Skeletal muscle cell (primary cell): ENCODE data around the gene ZNF717.
"Not testable (repeated sequence)": the region's sequence is repeated elsewhere in the genome, so short reads cannot be mapped to it uniquely, and the experiment has no call there.

Experiments
- DNase-seq: peaks from one replicate; pipeline ENCODE4 v3.0.0-alpha.2; 2010; ENCODE audit warnings: low read depth
- H3K4me3 ChIP-seq: 2 replicates; pipeline ENCODE4 v1.5.1; 2011; ENCODE audit warnings: low read depth, mild to moderate bottlenecking, control low read depth, low read length, moderate library complexity

The ZNF717 gene

GRCh38 chr3:75785081-75785755, at the start of gene ZNF717:
TSS of gene ZNF717 (minus strand) at chr3:75785549. CDS start at chr3:75783362, 2,187 bp downstream.
- H3K4me3 ChIP-seq: peak within 1 kb of the TSS; percentile 65
- peak; percentile 53 for DNase-seq

DNA sequence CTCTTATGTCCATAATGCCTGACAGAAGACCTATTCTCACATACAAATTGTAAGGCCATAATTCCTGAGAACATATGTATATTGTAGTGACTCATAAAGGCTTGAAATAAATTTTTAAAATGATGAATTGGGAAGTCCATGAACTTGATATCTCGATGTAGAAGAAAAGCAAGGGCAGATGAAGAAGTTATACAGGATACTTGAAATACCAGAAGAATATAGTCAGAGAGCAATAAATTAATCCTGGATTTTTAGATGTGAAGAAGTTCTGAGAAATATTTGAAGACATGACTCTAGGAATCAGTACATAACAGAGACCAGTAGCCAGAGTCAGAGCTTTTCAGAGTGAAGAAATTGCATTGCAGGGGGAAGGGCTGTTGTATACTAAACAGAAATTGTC, 45.7 kb upstream of the ZNF717 start:
- not testable (repeated sequence) for DNase-seq, H3K4me3 ChIP-seq

DNA sequence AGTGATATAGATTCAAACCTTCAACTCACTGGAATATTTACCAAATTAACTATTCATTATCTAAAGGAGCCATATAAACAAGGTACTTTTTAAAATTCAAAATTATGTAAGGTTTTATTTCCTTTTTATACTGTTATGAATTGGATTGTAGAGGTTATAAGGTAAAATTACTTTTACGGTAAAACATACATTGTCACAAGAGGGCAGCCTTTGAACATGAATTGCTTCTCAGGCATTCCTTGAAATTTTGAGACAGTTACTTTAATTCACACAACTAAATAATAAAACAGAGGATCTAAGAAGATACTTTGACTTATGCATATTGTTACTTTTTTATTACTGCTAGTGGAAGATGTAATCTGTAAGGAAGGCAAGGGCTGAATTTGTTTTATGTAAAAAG, 32.7 kb upstream of the ZNF717 start:
- DNase-seq: not testable (repeated sequence)

GRCh38 chr3:75816287-75817180, 31.2 kb upstream of the ZNF717 start:
- H3K4me3 ChIP-seq: not testable (repeated sequence)
- DNase-seq: peak; percentile 18

More for the DNA sequence above, 32.7 kb upstream of the ZNF717 start:
- H3K4me3 ChIP-seq: not testable (repeated sequence)

- H3K4me3 ChIP-seq: no peak overlapping the region
- DNase-seq: no peak
Measured at GRCh38 chr3:75814797-75815196, 29.4 kb upstream of the ZNF717 start.

DNA sequence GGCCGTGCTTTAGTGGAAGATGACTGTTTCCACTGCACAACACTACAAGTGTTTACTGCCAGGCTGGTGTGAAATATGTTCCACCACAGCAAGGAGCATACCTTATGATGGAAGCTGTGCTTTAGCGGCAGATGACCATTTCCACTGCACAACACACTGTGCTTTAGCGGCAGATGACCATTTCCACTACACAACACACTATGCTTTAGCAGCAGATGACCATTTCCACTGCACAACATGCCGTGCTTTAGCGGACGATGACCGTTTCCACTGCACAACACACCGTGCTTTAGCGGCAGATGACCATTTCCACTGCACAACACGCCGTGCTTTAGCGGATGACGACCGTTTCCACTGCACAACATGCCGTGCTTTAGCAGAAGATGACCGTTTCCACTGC, 2.8 kb downstream of the ZNF717 start:
- no peak for DNase-seq
- no peak overlapping the region for H3K4me3 ChIP-seq

DNA sequence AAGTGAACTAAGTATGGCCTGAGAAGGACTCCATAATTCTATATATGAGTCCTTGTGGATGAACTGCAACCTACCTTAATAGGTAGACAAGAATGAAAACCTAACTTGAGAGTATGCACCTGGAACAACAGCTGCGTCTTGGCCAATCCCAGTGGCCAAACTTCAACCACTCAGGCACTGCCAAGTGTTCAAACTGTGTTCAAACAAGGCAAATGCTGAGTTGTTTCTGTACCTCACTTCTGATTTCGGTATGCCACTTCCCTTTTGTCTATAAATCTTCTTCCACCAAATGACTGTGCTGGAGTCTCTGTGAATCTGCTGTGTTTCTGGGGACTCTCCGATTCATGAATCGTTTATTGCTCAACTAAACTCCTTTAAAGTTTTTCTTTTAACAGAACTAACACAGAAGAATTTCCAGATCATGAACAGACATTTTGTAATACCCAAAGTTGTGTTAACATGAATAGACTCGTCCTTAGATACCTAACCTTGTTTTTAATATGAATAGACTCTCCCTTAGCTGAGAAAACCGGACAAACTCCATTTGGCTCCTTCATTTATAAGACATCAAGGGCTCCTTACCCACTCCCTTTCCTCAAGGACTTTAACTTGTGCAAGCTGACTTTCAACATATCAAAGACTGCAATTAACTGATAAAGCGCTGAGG, 4.1 kb downstream of the ZNF717 start:
- H3K4me3 ChIP-seq: no peak overlapping the region

GRCh38 chr3:75777742-75778141, 7.6 kb downstream of the ZNF717 start:
- DNase-seq, H3K4me3 ChIP-seq: not testable (repeated sequence)

More for the DNA sequence above, 4.1 kb downstream of the ZNF717 start:
- DNase-seq: no peak

DNA sequence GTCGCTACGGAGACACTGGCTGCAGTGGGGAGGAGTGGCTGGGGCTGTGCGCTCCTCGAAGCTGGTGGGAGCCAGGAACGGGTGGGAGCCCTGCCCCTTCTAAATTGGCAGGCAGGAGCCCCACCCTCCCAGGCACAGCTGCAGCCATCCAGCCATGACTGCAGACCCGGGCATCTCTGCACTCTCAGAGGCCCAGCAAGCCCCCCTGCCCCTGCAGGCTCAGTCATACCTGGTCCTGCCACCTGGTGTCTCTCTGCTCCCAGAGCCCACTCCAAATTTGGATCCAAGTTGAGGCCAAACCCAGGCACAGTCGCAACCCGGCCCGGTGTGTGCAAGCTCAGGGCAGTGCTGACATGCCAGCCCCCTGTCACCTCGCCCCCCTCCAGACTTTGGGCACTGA, 13.7 kb downstream of the ZNF717 start:
- DNase-seq, H3K4me3 ChIP-seq: not testable (repeated sequence)

DNA sequence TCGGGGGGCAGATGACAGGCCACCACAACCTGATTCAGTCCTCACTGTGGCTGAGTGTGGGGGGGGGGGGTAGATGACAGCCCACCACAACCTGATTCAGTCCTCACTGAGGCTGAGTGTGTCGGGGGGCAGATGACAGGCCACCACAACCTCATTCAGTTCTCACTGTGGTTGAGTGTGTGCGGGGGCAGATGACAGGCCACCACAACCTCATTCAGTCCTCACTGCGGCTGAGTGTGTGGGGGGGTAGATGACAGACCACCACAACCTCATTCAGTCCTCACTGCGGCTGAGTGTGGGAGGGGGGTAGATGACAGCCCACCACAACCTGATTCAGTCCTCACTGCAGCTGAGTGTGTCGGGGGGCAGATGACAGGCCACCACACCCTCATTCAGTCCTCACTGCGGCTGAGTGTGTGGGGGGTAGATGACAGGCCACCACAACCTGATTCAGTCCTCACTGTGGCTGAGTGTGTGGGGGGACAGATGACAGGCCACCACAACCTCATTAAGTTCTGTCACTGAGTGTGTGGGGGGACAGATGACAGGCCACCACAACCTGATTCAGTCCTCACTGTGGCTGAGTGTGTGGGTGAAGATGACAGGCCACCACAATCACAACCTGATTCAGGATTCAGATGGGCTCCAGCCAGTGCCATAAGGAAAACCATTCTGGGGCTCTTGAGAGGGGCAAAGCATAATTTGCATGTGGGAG, 16.9 kb downstream of the ZNF717 start:
- no peak overlapping the region for H3K4me3 ChIP-seq
- no peak for DNase-seq

DNA sequence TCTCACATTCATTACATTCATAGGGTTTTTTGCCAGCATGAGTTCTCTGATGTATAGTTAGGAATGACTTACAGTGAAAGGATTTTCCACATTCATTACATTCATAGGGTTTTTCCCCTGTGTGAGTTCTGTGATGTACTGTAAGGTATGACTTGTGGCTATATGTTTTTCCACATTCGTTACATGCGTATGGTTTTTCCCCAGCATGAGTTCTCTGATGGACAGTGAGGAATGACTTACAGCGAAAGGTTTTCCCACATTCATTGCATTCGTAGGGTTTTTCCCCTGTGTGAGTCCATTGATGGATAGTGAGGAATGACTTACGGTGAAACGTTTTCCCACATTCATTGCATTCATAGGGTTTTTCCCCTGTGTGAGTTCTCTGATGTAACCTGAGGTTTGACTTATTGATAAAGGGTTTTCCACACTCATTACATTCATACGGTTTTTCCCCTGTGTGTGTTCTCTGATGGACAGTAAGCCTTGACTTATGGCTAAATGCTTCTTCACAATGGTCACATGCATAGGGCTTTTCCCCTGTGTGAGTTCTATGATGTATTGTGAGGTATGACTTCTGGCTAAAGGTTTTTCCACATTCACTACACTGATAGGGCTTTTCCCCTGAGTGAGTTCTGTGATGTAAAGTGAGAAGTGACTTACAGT, 47.4 kb downstream of the ZNF717 start:
- no peak overlapping the region for H3K4me3 ChIP-seq
- no peak for DNase-seq

DNA sequence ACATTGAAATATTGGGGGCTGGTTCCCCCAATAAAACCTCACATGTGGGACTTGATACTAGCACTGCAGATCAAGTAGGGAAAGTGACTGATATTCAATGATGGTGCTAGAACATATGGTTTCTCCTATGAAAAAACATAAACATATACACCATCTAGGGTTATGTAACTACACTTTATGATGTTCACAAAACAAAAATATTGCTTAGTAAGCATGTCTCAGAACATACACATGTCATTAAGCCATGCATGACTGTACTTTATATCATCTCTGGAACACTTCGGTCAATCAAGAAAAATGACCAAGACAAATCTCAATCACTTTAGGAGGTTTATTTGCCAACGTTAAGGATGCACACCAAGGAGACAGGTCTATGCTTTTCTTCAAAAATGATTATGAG, 57.4 kb downstream of the ZNF717 start:
- no peak for DNase-seq
- no peak overlapping the region for H3K4me3 ChIP-seq

GRCh38 chr3:75692061-75692460, 93.3 kb downstream of the ZNF717 start:
- DNase-seq: no peak
- no peak overlapping the region for H3K4me3 ChIP-seq

DNA sequence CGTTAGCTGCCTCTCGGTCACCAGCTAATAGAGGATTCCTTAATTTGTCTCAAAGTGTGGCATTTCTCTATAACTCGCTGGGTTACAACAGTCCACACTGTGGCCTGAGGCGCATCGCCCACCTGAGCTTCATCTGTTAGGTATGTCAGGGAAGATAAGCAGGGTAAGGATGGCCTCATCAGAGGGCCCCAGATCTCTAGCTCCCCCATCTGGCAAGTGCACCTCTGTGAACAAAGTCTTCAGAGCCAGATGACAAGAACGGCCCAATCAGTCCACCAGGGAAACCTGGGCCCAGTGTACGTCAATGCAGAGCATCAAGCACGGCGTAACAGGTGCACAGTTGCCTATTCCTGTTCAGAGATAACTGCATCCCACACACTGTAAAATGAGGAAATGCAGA, 98.0 kb downstream of the ZNF717 start:
- no peak for DNase-seq

More for the DNA sequence above, 98.0 kb downstream of the ZNF717 start:
- H3K4me3 ChIP-seq: no peak overlapping the region
